Natural killer cell treated with Interleukin-12 subunit alpha and Interleukin-12 subunit beta and Interleukin-15 and Interleukin-18, amount 100 ng/mL, for 72 hours (primary cell): ENCODE measurements around the gene MLLT6. TPM values are rescaled to one million over a fixed set of nuclear protein-coding genes. Genes with fewer than 3 reads are reported as not detected.

Source experiments
- ATAC-seq, 2 donors: fragments of 150-1000 bp; cut with Tn5 transposase in 1 of 2; sonication (Bioruptor Pico), chemical (Tn5 transposase) in 1 of 2; 2 replicates each; pipeline ENCODE4 v1.10.0; 2021
- DNase-seq: peaks from one replicate; pipeline ENCODE4 v3.0.0; 2022; ENCODE audit warnings: low spot score
- H3K27ac Mint-ChIP-seq, 2 donors: 1 replicate in 1 of 2; 2 replicates in 1 of 2; pipeline ENCODE4 v1.8.0; 2022; ENCODE audit warnings: mixed read lengths in 2 of 2, mild to moderate bottlenecking in 1 of 2, moderate library complexity in 1 of 2
- H3K27me3 Mint-ChIP-seq, 2 donors: 1 replicate in 1 of 2; 2 replicates in 1 of 2; pipeline ENCODE4 v1.8.0; 2022; ENCODE audit warnings: mixed read lengths in 2 of 2
- H3K36me3 Mint-ChIP-seq: one replicate; pipeline ENCODE4 v1.8.0; 2022; ENCODE audit warnings: mixed read lengths
- H3K4me1 Mint-ChIP-seq, 2 donors: 1 replicate in 1 of 2; 2 replicates in 1 of 2; pipeline ENCODE4 v1.8.0; 2022; ENCODE audit warnings: low read depth in 2 of 2, mixed read lengths in 2 of 2, mild to moderate bottlenecking in 1 of 2
- H3K4me3 Mint-ChIP-seq: one replicate; pipeline ENCODE4 v1.8.0; 2022; ENCODE audit warnings: mixed read lengths
- H3K9me3 Mint-ChIP-seq: 2 replicates; pipeline ENCODE4 v1.8.0; 2022; ENCODE audit warnings: mixed read lengths
- total RNA-seq, 2 donors: library from RNA; stranded (reverse); gene quantifications; one replicate each; pipeline ENCODE4 v1.2.3, GENCODE V29; 2022

MLLT6 gene
- total RNA-seq, 2 donors from 2014 or later, result 319 to 324 TPM

- peaks cover 21 to 24% of the 10 kb centered on the region in 2 donors for H3K27me3 Mint-ChIP-seq
- DNase-seq (no peak), ATAC-seq (peak in 1 of 2 donors; percentile 41)
- H3K27ac Mint-ChIP-seq, result no peak overlapping the region
- no peak overlapping the region for H3K4me3 Mint-ChIP-seq
- peaks cover 0 to 8% of the 10 kb centered on the region in 2 donors for H3K4me1 Mint-ChIP-seq
- H3K9me3 Mint-ChIP-seq, result no peaks in the 10 kb centered on the region
- no peaks in the 10 kb centered on the region for H3K36me3 Mint-ChIP-seq
Observed at GRCh38 chr17:38742411-38743308, 37.6 kb downstream of the MLLT6 start.

GRCh38 chr17:38743556-38744171 is 38.6 kb downstream of the MLLT6 start:
- no peak overlapping the region for H3K27ac Mint-ChIP-seq

GRCh38 chr17:38745545-38745944 is 40.5 kb downstream of the MLLT6 start:
- Mint-ChIP-seq H3K36me3 (no peaks in the 10 kb centered on the region), H3K4me3 (no peak overlapping the region), H3K27ac (no peak overlapping the region), H3K4me1 (peaks cover under 1 to 17% of the 10 kb centered on the region in 2 donors), H3K9me3 (no peaks in the 10 kb centered on the region), H3K27me3 (peaks cover 24 to 31% of the 10 kb centered on the region in 2 donors)
- DNase-seq (no peak), ATAC-seq (no peak)

More at GRCh38 chr17:38743556-38744171, 38.6 kb downstream of the MLLT6 start:
- Mint-ChIP-seq H3K36me3 (no peaks in the 10 kb centered on the region), H3K9me3 (no peaks in the 10 kb centered on the region), H3K27me3 (peaks cover 24% of the 10 kb centered on the region in 2 donors), H3K4me1 (peaks cover 0 to 11% of the 10 kb centered on the region in 2 donors), H3K4me3 (no peak overlapping the region)
- no peak for ATAC-seq
- DNase-seq, result no peak

GRCh38 chr17:38746004-38746848 is 41.2 kb downstream of the MLLT6 start:
- H3K4me3 Mint-ChIP-seq, result peak overlapping the region; percentile 55
- no peaks in the 10 kb centered on the region for H3K9me3 Mint-ChIP-seq
- no peak overlapping the region for H3K27ac Mint-ChIP-seq
- H3K36me3 Mint-ChIP-seq, result no peaks in the 10 kb centered on the region
- H3K27me3 Mint-ChIP-seq, result peaks cover 31 to 34% of the 10 kb centered on the region in 2 donors
- DNase-seq (no peak), ATAC-seq (no peak)
- peaks cover 8 to 24% of the 10 kb centered on the region in 2 donors for H3K4me1 Mint-ChIP-seq

- H3K36me3 Mint-ChIP-seq, result no peaks in the 10 kb centered on the region
- peaks cover 36 to 37% of the 10 kb centered on the region in 2 donors for H3K27me3 Mint-ChIP-seq
- no peak for ATAC-seq
- no peak overlapping the region for H3K27ac Mint-ChIP-seq
- H3K9me3 Mint-ChIP-seq, result no peaks in the 10 kb centered on the region
- peaks cover 15 to 31% of the 10 kb centered on the region in 2 donors for H3K4me1 Mint-ChIP-seq
- no peak for DNase-seq
- peak overlapping the region; percentile 55 for H3K4me3 Mint-ChIP-seq
Observed at GRCh38 chr17:38746849-38747462, 41.9 kb downstream of the MLLT6 start.

GRCh38 chr17:38747463-38748148 is 42.5 kb downstream of the MLLT6 start:
- DNase-seq (no peak), ATAC-seq (no peak)
- peaks cover 21 to 36% of the 10 kb centered on the region in 2 donors for H3K4me1 Mint-ChIP-seq
- H3K27ac Mint-ChIP-seq, result no peak overlapping the region
- peak overlapping the region; percentile 75 for H3K4me3 Mint-ChIP-seq
- H3K27me3 Mint-ChIP-seq, result peaks cover 36 to 37% of the 10 kb centered on the region in 2 donors
- H3K9me3 Mint-ChIP-seq, result no peaks in the 10 kb centered on the region
- H3K36me3 Mint-ChIP-seq, result peaks cover 3% of the 10 kb centered on the region

- DNase-seq, result no peak
- Mint-ChIP-seq H3K4me3 (peak within 1 kb of the TSS; percentile 75), H3K27ac (no peak within 1 kb of the TSS), H3K9me3 (no peaks in the 10 kb centered on the region), H3K4me1 (peaks cover 23 to 40% of the 10 kb centered on the region in 2 donors), H3K36me3 (peaks cover 6% of the 10 kb centered on the region), H3K27me3 (peaks cover 36 to 37% of the 10 kb centered on the region in 2 donors)
- ATAC-seq, result no peak
Observed at GRCh38 chr17:38748149-38748891, 43.2 kb downstream of the MLLT6 start, which contains the start of gene PCGF2. Gene PCGF2, minus strand, starts transcription at chr17:38748336. Its CDS starts 7,934 bp downstream, at chr17:38740402.

- H3K4me1 Mint-ChIP-seq, result peaks cover 28 to 45% of the 10 kb centered on the region in 2 donors
Observed at GRCh38 chr17:38748892-38749222, 43.8 kb downstream of the MLLT6 start.

GRCh38 chr17:38749223-38750043 is 44.4 kb downstream of the MLLT6 start:
- Mint-ChIP-seq H3K4me1 (peaks cover 30 to 46% of the 10 kb centered on the region in 2 donors), H3K27ac (no peak overlapping the region), H3K4me3 (peak overlapping the region; percentile 40), H3K9me3 (no peaks in the 10 kb centered on the region), H3K36me3 (peaks cover 13% of the 10 kb centered on the region), H3K27me3 (peaks cover 31 to 32% of the 10 kb centered on the region in 2 donors)
- DNase-seq (no peak), ATAC-seq (no peak)

More at GRCh38 chr17:38748892-38749222, 43.8 kb downstream of the MLLT6 start:
- H3K27ac Mint-ChIP-seq, result no peak overlapping the region
- peaks cover 32 to 36% of the 10 kb centered on the region in 2 donors for H3K27me3 Mint-ChIP-seq
- ATAC-seq, result no peak
- peaks cover 10% of the 10 kb centered on the region for H3K36me3 Mint-ChIP-seq
- no peak for DNase-seq
- no peak overlapping the region for H3K4me3 Mint-ChIP-seq
- no peaks in the 10 kb centered on the region for H3K9me3 Mint-ChIP-seq

GRCh38 chr17:38750044-38750311 is 44.9 kb downstream of the MLLT6 start:
- DNase-seq, result no peak

GRCh38 chr17:38750312-38751121 is 45.4 kb downstream of the MLLT6 start:
- no peak for ATAC-seq

More at GRCh38 chr17:38750044-38750311, 44.9 kb downstream of the MLLT6 start:
- Mint-ChIP-seq H3K4me1 (peaks cover 30 to 50% of the 10 kb centered on the region in 2 donors), H3K27me3 (peaks cover 25 to 28% of the 10 kb centered on the region in 2 donors), H3K9me3 (no peaks in the 10 kb centered on the region), H3K36me3 (peaks cover 16% of the 10 kb centered on the region), H3K27ac (no peak overlapping the region), H3K4me3 (peak overlapping the region; percentile 40)
- no peak for ATAC-seq

More at GRCh38 chr17:38750312-38751121, 45.4 kb downstream of the MLLT6 start:
- DNase-seq, result no peak
- Mint-ChIP-seq H3K9me3 (no peaks in the 10 kb centered on the region), H3K4me1 (peaks cover 30 to 50% of the 10 kb centered on the region in 2 donors), H3K4me3 (peak overlapping the region; percentile 92), H3K36me3 (peaks cover 16% of the 10 kb centered on the region), H3K27ac (peak overlapping the region; percentile 89 to 95), H3K27me3 (peaks cover 25 to 28% of the 10 kb centered on the region in 2 donors)
